GM21786 (cell line): ENCODE results near the gene BCL2L14.
"Not testable (repeated sequence)": the region's sequence is repeated elsewhere in the genome, so short reads cannot be mapped to it uniquely, and the experiment has no call there.

Experiments
- ATAC-seq: cut with Tn5 transposase; IDR thresholded peaks from one replicate; pipeline ENCODE4 v1.9.1; 2021; ENCODE audit not compliant: unreplicated experiment

The BCL2L14 gene

GRCh38 chr12:12107678-12108077 is 36.9 kb downstream of the BCL2L14 start:
- no peak for ATAC-seq

- ATAC-seq: no peak
These were observed 37.8 kb downstream of the BCL2L14 start for GRCh38 chr12:12108441-12109058.

- ATAC-seq: not testable (repeated sequence)
These were observed 40.3 kb downstream of the BCL2L14 start for GRCh38 chr12:12110923-12111555.

DNA sequence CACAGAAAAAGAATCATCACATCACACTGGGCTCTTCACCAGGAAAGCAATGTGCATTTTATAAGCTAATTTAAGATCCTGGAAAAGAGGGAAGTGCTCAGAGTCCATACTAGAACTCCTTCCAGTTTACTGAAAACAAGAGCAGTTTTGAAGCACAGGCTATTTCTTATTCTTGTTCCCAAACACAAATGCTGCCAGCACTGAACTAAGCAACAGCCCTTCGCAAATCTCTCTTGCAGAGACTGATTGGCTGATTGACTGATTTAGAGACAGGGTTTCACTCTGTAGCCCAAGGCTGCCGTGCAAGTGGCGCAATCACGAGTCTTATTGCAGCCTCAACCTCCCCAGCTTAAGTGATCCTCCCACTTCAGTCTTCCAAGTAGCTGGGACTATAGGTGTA is 44.8 kb downstream of the BCL2L14 start:
- ATAC-seq: no peak

DNA sequence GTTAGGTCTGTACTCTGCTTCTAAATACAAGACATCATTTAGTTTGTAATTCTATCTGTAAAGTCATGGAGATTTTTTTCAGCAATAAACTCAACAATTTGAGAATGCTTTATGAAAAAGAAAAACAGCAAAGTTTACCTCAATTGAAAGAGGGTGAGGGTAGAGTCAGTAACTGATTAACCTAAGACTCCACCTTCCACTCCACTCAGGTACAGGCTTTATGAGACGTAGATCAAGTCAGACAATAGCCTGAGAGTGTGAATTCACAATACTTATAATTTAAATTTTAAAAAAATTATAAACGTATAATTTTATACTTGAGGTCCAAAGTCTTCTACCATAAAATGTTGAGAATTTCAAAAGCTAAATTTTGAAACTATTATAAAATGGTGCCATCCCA is 45.9 kb downstream of the BCL2L14 start:
- no peak for ATAC-seq

GRCh38 chr12:12121061-12121460 is 50.3 kb downstream of the BCL2L14 start:
- ATAC-seq: no peak

DNA sequence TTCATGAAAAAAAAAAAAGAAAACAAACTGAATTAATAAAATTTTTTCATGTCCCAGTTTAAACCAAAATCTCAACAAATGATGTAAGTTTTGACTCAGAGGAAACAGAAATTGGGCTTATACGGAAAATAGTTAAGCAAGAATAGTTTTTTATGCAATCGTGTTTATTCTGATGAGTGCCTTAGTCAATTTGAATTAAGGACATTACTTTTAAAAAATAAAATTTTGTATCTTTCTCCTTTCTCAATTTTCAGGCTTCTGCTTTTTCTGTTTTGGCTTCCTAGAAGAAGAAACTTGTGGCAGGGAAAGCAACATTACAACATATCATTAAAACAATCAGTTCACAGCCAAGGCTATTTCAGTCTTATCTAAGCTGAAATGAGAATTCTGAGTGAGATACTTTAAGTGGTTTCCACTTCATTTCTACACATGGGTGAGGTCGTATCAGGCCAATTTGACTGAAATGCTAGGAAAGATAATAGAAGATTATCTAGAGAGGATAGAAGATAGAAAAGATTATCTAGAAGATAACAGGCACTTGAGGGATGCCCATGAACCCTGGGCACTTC is 52.4 kb downstream of the BCL2L14 start:
- ATAC-seq: no peak

- no peak for ATAC-seq
These were observed 55.8 kb downstream of the BCL2L14 start for GRCh38 chr12:12126551-12126950.

- ATAC-seq: no peak
These were observed 56.6 kb downstream of the BCL2L14 start for GRCh38 chr12:12127304-12127703.

DNA sequence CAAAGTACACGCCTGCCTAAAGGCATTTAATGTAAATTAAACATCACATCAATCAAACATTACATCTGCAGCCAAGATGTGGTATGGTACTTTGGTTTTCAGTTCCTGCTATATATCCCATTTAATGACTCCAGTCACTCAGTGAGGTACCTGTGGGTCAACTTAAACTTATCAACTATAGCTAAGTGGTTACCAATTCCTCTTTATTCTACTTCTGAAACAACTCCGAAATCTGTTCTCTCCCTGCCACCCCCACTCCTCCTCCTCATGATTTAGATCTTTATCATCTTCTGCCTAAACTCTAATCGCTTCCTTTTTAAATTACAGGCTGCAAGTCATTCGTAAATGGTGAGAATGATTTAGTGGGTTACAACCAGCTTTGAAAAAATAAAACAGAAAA is 57.9 kb downstream of the BCL2L14 start:
- ATAC-seq: no peak

DNA sequence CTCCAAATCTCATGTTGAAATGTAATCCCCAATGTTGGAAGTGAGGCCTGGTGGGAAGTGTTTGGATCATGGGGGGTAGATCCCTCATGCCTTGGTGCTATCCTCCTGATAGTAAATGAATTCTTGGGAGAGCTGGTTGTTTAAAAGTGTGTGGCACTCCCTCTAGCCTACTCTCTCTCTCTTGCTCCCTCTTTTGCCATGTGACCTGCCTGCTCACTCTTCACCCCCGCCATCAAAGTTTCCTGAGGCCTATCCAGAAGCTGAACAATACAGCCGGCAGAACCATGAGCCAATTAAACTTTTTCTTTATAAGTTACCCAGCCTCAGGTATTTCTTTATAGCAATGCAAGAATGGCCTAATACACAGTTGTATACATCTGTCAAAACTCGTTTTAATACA is 62.5 kb downstream of the BCL2L14 start:
- ATAC-seq: no peak

DNA sequence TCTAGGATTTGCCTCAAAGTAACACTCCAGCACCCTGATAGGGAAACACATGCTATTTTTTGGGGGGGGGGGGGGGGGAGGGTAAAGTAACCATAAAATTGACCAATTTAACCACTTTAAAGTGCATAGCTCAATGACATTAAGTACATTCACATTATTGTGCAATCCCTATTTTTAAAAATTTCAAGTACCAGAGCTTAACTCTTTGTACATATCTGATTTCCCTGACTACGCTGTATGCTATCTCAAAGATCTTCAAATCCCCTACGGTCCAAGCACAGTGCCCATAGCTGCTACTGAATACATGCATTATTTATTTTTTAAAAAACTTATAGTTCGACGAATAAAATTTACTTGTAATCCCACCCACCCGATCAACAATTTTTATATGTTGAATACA is 63.0 kb downstream of the BCL2L14 start:
- ATAC-seq: no peak

GRCh38 chr12:12138203-12139154 is 67.7 kb downstream of the BCL2L14 start:
- no peak for ATAC-seq

DNA sequence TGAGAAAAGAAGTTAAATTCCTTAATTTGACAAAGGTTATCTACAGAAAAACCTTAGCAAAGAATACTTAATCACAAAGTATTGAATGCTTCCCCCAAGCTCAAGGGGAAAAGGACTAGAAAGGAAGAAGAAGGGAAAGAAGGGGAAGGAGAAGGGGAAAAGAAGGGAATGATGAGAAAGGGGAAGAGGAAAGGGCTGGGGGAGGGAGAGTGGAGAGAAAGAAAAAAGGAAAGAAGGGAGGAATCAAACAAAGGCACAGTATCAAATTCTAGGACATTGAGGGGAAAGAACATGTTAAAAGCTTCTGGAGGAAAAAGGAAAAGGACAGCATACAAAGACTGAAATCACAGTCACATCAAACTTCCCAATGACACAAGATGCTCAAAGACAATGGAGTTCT is 70.3 kb downstream of the BCL2L14 start:
- ATAC-seq: no peak

DNA sequence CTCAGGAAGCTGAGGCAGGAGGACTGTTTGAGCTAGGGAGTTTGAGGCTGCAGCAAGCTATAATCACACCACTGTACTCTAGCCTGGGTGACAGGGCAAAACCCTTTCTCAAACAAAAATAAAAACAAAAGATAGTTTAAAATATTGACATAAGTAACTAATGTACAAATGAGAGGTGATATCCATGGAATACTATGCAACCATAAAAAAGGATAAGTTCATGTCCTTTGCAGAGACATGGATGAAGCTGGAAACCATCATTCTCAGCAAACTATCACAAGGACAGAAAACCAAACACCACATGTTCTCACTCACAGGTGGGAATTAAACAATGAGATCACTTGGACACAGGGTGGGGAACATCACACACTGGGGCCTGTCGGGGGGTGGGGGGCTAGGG is 73.8 kb downstream of the BCL2L14 start:
- ATAC-seq: not testable (repeated sequence)

DNA sequence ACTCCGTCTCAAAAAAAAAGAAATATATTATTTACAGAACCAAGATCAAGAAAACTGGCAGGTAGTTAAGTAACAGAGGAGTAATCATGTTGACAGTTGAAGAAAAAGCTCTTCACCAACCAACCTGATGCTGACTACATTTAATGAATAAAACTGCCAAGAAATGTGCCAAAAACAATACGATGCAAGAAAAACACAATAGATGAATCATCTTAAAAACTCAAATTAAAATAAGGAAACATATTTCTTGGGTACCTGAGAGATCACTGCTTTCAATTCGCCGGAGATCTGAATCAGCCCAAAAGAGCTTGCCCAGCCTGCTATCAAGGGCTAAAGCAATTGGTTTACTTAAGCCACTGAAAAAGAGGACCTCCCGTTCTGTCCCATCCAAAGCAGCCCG is 76.4 kb downstream of the BCL2L14 start:
- no peak for ATAC-seq
